HG03095 (cell line): Measurements from ENCODE around the gene ZNF836.
"Not testable (repeated sequence)": the region's sequence is repeated elsewhere in the genome, so short reads cannot be mapped to it uniquely, and the experiment has no call there.

ENCODE experiments used
- ATAC-seq: cut with Tn5 transposase; IDR thresholded peaks from one replicate; pipeline ENCODE4 v1.9.1; 2021; ENCODE audit warnings: moderate library complexity; ENCODE audit not compliant: unreplicated experiment

Gene ZNF836

GRCh38 chr19:52171321-52172169, at the start of gene ZNF836:
TSS of gene ZNF836 (minus strand) at chr19:52171621. CDS start at chr19:52168072, 3,549 bp downstream.
- peak; percentile 86 for ATAC-seq

- no peak for ATAC-seq
Measured at GRCh38 chr19:52221031-52221430, 49.6 kb upstream of the ZNF836 start.

DNA sequence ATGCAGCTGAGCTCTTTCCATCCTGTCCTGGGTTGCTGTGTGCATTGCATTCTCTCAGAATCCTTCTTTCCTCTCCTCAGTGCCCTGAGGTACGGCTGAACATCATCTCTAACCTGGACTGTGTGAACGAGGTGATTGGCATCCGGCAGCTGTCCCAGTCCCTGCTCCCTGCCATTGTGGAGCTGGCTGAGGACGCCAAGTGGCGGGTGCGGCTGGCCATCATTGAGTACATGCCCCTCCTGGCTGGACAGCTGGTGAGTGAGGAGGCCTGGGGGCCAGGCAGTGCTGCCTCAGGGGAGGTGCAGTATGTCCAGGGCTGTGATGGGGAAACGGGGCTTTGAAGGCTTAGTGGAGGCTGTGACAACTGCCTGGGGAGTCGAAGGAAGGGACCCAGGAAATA, 48.2 kb upstream of the ZNF836 start:
- no peak for ATAC-seq

DNA sequence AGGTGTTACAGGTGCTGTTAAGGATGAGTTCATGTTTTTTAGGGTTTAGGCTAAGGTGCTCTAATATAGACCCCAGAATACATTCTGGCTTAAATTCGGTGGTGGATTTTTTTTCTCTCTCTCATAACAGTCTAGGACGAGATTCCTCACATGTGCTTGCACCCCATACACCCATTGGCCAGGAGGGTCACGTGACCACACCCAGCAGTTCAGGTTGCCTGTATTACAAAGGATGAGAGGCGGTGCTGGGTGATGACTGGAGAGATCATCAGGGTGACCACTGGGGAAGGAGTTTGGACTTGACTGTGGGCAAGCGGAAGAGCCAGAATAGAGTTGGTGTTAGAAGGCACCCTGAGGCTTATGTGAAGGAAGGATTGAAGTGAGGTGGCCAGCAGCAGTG, 46.2 kb upstream of the ZNF836 start:
- ATAC-seq = no peak

DNA sequence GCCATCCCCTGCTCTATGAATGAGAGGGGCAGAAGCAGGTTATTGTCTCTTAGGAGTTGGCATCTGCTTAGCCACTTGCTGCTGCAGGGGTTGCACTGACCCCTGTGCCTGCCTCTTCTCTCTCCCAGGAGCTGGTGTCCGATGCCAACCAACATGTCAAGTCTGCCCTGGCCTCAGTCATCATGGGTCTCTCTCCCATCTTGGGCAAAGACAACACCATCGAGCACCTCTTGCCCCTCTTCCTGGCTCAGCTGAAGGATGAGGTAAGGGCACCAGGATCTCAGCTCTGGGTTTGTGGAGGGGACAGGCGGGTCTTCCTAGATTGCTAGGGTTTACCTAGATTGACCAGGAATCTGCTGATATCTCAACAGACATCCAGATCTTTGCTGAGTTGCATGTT, 45.0 kb upstream of the ZNF836 start:
- no peak for ATAC-seq

- no peak for ATAC-seq
Measured at GRCh38 chr19:52214241-52214640, 42.8 kb upstream of the ZNF836 start.

DNA sequence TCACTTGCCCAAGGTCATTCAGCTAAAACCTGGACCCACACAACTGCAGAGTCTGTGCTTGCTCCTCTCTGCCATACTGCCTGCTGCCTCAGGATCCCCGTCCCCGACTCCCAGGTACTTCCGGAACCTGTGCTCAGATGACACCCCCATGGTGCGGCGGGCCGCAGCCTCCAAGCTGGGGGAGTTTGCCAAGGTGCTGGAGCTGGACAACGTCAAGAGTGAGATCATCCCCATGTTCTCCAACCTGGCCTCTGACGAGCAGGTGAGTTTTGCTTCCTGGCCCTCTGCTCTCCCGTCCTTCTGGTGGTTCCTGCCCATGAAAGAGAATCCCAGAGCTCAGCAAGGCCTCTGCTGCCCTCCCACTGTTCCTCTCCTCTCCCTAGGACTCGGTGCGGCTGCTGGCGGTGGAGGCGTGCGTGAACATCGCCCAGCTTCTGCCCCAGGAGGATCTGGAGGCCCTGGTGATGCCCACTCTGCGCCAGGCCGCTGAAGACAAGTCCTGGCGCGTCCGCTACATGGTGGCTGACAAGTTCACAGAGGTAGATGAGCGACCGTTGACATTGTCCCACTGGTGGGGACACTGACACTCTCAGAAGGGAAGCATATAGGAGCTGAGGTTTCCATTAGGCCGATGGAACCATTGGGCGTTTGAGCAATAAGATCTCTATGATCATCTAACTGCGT, 41.3 kb upstream of the ZNF836 start:
- ATAC-seq = no peak

- no peak for ATAC-seq
Measured at GRCh38 chr19:52211926-52212571, 40.6 kb upstream of the ZNF836 start.

GRCh38 chr19:52211203-52211602, 39.8 kb upstream of the ZNF836 start:
- no peak for ATAC-seq

DNA sequence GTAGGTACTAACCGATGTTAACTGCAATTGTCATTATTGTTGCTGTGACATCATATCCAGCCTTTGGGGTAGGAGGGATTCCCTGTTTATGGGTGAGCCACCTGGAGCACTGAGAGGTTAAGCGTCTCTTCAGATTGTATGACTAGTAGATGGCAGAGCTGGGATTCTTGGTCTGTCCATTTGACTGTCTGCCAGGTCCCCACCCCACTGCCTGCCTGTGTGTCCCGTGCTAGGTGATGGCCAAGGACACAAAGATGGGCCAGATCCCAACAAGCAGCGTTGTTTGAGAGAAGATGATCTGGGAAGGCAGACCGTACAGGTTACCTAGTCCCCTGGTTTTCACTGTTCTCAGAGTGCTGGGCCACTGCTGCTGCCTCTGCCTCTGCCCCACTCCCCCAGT, 35.1 kb upstream of the ZNF836 start:
- ATAC-seq = no peak

- not testable (repeated sequence) for ATAC-seq
Measured at GRCh38 chr19:52200755-52201391, 29.5 kb upstream of the ZNF836 start.

DNA sequence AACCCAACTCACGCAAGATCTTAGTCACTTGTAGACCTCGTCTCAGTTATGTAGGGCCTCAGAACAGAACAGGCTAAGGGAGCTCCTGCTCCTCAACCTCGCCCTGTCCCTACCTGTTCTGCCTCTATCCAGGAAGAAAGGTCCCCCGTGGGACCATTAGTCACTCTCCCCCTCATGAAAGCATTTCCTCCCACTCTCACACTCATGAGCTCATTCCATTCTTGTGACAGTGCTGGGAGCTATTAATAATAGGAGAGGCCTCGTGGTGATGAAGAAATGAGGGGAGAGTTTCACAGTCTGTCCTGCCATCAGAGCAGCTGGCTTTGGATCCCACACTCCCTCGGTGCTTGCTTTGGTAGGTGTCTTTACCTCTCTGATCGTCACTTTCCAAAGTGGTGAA, 28.6 kb upstream of the ZNF836 start:
- no peak for ATAC-seq

DNA sequence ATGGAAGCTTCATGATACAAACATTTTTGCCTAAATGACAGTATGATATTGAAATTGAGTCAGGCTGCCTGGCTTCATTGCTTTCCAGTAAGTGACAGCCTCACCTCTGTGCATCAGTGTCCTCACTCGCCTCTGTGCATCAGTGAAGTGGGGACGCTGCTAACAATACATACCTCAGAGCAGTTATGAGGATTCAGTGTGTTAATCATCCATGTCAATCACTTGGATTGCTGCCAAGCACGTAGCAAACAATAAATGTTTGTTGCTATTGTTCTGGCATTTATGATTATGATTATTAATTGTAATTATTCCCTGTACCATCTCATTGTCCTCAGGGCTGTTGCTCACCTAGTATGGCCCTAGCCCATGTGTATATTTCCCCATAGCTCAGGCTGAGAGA, 27.3 kb upstream of the ZNF836 start:
- ATAC-seq = no peak

DNA sequence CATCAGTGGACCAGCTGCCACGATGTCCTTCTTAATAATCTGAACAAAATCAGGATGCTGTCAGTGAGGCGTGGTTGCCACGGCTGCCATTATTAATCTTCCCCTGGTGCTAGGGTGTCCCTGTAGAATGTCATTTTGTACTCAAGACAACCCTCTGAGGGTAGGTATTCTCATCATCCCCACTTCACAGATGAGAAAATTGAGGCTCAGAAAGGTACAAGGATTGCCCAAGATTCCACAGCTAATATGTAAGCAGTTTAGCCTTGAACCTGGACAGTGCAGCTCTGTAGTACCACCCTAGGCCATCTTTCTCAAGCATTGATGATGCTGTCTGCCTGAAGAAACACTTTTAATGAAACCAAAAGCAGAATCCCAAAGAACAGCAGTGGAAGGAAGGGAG, 26.5 kb upstream of the ZNF836 start:
- ATAC-seq = no peak

GRCh38 chr19:52196256-52196967, 25.0 kb upstream of the ZNF836 start:
- no peak for ATAC-seq

DNA sequence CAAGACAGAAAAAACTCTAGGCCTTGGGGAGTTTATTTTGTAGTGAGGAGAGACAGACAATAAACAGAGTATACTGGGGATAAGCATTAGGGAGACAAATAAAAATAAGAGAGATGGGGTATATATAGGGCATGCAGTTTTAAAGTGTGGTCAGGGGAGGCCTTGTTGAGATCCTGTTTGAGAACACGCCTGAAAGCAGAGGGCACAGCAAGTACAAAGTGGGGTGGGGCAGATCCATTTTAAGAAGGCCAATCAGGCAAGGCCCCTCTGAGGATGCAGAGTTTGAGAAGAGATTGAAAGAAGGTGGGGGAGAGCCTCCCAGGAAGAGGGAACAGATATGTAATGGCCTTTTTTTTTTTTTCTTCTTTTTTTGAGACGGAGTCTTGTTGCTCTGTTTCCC, 20.5 kb upstream of the ZNF836 start:
- ATAC-seq = no peak

DNA sequence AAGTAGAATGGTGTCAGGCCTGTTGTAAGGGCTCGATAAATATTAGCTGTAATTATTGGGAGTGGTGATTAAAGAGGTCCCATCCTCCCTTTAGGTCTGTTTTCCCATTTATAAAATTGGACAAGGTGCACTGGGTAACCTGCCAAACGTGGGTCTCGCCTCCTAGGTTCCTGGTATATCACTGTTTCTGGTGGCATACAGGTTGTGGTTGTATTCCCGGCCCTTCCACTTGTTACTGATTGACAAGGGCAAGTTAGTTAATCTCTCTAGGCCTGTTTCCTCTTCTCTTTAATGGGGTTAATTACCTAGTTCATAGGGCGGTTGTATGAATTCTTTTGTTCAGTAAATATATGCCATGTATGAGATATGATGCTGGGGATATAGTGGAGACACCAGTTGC, 20.0 kb upstream of the ZNF836 start:
- ATAC-seq = no peak

DNA sequence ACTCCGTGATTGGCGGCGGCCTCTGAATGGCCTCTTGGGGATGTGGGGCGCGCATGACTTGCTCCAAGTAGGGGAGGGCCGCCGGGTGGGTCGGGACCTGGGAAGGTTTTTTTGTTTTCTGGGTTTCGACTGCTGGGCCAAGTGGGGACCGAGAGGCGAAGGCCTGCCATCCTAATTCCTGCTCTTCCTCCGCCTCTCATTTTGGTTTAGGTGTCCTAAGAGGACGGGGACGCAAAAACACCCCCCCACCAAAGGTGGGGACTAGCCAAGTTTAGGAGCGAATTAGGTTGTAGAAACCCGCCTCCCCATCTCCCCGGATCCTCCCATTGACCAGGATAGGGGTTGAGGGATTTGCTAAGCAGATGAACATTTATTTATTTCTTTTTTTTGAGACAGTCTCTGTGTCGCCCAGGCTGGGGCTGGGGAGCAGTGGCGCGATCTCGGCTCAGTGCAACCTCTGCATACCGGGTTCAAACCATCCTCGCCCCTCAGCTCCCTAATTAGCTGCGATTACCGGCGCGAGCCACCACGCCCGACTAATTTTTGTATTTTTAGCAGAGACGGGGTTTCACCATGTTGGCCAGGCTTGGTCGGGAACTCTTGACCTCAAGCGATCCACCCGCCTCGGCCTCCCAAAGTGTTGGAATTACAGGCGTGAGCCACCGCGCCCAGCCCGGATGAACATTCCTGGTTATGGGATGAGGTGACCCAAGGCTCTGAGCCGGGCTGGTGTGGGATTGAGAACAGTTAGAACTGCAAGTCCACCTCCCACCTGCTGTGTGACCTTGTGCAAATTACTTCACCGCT, 19.3 kb upstream of the ZNF836 start:
- no peak for ATAC-seq

DNA sequence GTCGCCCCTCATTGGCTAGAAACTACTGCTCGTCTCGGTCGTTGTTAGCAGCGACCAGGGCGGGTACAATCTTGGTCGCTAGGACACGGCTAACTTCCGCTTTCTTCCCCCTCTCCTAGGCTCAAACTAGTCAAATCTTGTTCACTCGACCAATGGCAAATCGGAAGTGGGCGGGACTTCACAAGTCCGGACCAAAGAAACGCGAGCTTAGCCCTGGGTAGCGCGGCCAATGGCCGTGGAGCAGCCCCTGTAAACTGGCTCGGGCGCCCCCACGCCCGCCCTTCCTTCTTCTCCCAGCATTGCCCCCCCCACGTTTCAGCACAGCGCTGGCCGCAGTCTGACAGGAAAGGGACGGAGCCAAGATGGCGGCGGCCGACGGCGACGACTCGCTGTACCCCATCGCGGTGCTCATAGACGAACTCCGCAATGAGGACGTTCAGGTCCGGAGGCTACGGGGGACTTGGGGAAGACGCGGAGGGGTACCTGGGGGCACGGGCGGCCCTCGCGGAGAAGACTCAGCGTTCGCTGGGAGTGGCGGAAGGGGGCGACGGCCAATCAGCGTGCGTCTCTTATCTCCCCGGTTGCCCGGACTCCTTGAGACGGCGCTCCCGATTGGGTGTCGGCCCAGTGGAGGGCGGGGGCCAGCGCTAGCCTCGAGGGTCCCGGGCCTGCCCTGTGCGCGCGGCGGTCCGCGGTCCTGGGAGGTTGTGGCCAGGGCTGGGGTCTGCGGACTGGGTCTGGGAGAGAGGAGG, 18.5 kb upstream of the ZNF836 start, which contains the start of gene PPP2R1A:
TSS of gene PPP2R1A (plus strand) at position 318 of the 752 bp plus-strand sequence. CDS start at position 363, 45 bp downstream.
- ATAC-seq = peak; percentile 89
